Measurements from ENCODE around the gene MKNK1.

DNA sequence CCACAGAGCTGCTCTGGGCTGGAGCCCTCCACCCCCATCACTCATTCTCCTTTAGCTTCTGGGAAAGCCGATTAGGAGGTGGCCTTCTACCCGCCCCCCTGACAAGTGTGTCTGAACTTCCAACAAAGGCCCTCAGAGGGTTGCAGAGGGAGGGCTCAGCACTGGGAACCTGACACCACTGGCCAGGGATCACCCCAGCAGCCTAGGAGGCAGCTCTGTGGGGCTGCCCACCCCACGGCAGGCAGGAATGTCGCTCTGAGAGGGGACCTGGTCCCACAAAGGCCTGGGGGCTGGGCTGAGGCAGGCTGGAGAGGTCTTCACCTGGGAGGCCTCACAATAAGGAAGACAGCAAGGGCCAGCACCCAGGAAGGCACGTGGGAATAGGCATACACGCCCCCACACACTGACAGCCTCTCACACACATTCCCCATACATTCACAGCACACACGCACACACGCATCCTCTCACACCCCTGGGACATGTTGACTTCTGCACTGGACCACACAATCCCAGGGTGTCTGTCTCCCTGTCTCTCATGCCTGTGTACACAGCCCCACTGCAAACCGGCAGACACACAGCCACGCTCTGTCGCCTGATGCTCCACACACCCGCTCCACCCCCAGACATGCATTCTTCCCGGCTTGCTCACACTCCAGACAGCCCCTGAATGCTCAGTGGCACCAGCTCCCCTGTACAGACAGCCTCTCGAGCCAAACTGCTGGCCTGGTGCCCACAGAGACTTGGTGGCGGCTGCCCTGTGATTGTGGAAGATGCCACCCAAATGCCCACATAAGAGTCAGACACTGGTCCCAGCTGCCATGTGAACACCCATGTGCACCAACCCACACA is 83.8 kb downstream of the MKNK1 start:
- no peak for TF ChIP-seq POLR2AphosphoS5 (IDR thresholded peaks at IDR 0.05)
- TF ChIP-seq, protein P1, sequence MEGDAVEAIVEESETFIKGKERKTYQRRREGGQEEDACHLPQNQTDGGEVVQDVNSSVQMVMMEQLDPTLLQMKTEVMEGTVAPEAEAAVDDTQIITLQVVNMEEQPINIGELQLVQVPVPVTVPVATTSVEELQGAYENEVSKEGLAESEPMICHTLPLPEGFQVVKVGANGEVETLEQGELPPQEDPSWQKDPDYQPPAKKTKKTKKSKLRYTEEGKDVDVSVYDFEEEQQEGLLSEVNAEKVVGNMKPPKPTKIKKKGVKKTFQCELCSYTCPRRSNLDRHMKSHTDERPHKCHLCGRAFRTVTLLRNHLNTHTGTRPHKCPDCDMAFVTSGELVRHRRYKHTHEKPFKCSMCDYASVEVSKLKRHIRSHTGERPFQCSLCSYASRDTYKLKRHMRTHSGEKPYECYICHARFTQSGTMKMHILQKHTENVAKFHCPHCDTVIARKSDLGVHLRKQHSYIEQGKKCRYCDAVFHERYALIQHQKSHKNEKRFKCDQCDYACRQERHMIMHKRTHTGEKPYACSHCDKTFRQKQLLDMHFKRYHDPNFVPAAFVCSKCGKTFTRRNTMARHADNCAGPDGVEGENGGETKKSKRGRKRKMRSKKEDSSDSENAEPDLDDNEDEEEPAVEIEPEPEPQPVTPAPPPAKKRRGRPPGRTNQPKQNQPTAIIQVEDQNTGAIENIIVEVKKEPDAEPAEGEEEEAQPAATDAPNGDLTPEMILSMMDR (IDR thresholded peaks at IDR 0.05) = no peak

All from stomach (tissue), 4 donors.